HG03558 (cell line): ENCODE measurements around the gene PTH1R.

Experiments
- ATAC-seq: cut with Tn5 transposase; IDR thresholded peaks from one replicate; pipeline ENCODE4 v1.9.1; 2021; ENCODE audit warnings: moderate number of reproducible peaks; ENCODE audit not compliant: unreplicated experiment; ENCODE audit errors: extremely low read depth

The PTH1R gene

DNA sequence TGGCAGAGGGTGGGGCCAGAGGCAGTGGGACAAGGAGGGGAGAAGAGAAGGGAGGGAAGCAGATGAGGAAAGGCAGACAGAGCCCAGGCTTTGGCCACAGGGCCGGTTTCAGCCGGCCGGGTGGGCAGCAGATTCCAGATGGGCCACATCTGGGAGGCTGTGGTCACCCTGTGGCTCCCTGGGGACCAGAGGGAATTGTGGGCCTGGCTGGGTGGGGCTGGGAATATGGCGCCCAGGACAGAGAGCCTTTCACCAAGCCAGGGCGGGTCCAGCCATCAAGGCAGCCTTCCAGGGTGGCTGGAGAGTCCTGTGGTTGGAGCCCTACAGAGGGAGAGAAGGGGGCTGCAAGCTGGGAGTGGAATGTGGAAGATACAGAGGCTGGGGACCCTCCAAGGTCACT, 18.9 kb downstream of the PTH1R start:
- no peak for ATAC-seq

DNA sequence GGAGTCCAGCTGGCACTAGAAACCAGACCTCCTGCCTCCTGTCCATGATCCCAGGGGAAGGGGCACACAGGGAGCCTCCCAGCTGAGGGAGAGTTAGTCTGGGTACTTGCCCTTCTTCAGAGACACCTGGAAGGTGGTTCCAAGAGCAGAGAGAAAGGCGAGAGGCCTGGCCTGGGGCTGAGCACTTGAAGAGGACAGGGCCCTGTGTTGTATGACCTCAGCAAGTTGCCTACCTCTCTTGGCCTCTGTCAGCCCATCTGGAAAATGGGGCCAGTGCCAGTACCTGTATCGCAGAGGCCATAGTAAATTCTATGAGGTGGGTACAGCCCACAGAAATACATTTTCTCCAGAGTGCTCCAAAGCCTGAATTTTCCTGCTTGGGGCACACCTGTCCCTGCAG, 19.5 kb downstream of the PTH1R start:
- ATAC-seq = no peak

DNA sequence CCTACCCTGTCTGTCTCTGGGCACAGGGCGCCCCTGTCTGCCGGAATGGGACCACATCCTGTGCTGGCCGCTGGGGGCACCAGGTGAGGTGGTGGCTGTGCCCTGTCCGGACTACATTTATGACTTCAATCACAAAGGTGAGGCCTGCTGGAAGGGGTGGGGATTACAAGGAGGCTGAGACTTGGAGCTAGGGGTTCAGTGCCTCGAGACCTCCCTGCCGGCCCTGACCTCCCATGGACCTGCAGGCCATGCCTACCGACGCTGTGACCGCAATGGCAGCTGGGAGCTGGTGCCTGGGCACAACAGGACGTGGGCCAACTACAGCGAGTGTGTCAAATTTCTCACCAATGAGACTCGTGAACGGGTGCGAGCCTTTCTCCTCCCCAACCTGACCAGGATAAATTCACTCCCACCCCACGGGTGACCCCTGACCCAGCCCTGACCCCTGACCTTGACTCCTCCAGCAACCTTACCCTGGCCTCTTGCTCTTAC, 20.4 kb downstream of the PTH1R start:
- ATAC-seq = no peak

DNA sequence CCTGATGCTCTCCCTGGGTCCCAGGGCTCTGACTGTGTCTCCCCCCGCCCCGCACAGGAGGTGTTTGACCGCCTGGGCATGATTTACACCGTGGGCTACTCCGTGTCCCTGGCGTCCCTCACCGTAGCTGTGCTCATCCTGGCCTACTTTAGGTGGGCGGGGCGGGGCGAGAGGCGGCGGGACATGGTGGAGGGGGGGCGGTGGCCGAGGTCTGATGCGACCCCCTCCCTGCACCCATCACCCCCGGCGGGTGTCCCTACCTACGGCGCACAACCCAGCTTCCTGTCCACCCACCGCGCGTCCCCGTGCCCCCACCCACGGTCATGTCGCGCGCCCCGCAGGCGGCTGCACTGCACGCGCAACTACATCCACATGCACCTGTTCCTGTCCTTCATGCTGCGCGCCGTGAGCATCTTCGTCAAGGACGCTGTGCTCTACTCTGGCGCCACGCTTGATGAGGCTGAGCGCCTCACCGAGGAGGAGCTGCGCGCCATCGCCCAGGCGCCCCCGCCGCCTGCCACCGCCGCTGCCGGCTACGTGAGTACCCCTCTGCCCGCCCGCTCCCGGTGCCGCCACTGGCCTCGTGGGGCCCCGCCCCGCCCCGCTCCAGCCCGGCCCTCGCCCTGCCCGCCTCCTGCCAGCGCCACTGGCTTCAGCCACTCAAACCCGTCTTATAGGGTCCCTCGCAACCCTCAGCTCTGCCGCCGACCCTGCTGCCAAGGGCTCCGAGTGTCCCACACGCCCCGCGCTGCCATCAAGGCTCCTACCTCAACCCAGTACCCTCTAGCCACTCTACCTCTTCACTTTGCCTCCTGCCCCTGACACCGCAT, 21.0 kb downstream of the PTH1R start:
- ATAC-seq = no peak

DNA sequence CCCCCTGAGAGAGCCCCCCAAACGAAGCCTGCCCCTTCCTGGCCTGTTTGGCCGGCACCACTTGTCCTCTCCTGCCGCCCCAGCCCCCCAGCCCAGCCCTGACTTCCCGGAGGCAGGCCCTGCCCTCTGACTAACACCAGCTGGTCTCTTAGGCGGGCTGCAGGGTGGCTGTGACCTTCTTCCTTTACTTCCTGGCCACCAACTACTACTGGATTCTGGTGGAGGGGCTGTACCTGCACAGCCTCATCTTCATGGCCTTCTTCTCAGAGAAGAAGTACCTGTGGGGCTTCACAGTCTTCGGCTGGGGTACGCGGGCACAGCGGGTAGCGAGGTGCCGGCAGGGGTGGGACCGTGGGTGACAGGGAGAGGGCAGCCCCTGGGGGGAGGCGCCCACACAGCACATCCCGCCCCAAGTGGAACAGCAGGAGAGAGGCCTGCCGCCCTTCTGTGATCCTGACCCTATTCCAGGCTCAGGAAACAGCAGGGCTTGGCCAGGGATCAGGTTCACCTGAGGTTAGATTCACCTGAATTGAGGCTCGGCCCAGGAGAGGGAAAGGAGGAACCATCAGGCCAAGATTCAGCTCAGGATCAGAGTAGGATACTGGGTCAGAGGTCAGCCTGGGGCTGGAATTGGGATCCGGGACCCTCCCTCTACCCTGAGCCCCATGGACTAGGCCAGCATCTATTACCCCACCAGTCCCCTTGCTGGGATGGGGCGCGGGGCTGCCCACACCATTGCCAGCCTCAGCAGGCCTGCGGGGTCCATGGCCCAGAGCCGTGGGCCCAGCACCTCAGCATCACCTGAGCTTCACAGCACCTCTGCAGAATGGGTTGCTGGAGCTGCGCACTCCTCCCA, 21.9 kb downstream of the PTH1R start:
- no peak for ATAC-seq

DNA sequence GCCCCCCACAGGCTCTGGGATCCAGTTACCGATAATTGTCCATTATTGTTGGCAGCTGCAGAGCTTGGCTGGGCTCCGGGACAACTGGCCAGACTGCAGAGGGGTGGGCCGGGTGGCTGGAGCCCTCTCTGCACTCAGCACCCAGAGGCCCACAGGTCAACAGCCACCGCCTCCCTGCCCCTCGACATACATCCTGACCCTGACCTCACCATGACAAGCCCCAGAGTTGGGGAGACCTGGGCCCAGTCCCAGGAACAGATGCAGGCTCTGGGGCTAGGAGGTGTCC, 22.4 kb downstream of the PTH1R start:
- ATAC-seq = no peak

DNA sequence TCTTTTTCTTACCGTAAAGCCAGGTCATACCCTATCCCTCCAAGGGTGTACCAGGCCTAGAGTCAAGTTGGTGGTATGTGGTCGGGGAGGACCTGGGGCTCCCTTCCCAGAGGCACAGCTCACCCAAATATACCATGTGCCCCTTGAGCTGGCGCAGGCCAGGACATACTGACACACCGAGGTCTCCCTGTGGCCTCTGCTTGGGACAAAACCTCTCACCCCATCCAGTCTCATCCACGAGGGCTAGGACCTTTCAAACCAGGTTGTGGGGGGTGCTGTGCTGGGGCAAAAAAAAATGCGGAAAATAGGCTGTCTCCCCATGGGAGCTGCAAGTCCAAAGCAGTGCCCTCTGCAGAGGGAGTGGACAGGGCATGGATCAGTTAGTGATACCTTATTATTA, 22.8 kb downstream of the PTH1R start:
- no peak for ATAC-seq

DNA sequence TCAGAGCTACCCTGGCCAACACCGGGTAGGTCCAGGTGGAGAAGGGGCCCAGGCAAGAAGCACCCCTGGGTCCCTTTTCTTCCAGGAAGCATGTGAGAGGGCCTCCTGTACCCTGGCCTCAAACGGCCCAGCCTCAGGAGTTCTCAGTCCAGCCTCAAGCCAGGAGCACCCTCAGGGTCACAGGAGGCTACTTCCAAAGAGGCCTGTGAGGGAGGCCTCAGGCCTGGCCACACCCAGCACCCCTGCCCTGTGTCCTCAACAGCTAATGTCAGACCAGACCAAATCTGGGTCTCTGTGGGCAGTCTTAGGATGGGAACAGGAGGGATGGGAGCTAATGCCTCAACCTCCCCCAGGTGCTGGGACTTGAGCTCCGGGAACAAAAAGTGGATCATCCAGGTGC, 23.5 kb downstream of the PTH1R start:
- ATAC-seq = no peak

DNA sequence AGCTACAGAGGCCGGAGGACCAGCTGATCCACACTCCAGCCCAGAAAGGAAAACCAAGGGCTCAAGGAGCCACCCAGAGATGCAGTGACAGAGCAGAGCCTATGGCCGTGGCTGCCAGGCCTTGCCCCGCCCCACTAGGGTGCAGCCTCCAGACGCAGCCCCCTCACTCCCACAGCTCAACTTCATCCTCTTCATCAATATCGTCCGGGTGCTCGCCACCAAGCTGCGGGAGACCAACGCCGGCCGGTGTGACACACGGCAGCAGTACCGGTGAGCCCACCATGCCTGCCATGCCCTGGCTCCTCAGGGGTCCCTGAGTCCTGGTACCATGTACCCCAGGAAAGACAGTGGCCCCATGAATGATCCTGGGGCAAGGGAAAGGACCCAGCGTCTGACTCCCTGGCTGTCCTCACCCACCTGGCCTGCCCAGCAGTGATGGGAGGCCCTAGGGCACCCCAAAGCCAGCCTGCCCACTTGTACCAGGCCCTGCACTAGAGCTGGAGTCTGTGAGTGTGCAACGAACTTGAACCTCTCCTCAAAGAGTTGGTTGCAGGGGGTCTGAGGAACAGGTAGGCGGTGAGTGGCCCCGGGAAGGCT, 24.2 kb downstream of the PTH1R start:
- ATAC-seq = no peak

DNA sequence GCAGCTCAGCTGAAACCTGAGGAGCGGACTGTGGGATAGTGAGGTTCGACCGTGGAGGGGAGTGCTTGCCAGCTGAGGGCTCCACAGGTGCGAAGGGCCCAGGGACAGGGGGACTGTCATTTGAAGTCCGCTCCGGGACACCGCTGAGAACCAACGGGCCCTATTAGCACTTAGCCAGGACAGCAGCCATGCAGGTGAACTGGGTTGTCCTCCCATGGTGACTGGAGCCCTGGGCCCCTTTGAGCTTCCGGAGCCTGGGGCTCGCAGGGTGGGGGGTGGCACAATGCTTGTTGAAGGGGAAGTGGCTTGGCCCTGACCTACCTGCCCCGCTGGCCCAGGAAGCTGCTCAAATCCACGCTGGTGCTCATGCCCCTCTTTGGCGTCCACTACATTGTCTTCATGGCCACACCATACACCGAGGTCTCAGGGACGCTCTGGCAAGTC, 24.7 kb downstream of the PTH1R start:
- ATAC-seq = no peak

DNA sequence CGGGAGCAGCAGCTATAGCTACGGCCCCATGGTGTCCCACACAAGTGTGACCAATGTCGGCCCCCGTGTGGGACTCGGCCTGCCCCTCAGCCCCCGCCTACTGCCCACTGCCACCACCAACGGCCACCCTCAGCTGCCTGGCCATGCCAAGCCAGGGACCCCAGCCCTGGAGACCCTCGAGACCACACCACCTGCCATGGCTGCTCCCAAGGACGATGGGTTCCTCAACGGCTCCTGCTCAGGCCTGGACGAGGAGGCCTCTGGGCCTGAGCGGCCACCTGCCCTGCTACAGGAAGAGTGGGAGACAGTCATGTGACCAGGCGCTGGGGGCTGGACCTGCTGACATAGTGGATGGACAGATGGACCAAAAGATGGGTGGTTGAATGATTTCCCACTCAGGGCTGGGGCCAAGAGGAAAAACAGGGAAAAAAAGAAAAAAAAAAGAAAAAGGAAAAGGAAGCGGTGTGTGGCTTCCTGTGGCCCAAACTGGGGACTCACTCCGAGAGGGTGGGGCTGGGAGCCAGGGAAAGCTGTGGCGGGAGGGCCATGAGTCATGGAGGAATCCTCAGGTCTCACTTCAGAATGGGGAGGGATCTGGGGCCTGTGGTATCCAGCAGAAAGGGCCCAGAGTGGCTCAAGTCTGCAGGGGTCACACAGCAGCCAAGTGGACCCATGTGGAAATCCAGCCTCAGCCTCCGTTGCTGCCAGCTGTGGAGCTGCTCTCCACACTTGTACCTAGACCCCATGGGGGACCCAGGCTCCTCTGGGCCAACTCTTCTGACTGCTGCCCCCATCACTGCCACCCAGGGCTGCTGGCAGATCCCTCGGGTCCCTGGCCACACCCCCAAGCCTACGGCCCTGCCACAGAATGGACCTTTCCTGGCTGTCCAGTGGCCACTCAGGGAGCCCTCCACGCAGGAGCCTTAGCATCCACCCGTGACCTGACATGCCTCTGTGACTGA, 26.1 kb downstream of the PTH1R start:
- no peak for ATAC-seq

DNA sequence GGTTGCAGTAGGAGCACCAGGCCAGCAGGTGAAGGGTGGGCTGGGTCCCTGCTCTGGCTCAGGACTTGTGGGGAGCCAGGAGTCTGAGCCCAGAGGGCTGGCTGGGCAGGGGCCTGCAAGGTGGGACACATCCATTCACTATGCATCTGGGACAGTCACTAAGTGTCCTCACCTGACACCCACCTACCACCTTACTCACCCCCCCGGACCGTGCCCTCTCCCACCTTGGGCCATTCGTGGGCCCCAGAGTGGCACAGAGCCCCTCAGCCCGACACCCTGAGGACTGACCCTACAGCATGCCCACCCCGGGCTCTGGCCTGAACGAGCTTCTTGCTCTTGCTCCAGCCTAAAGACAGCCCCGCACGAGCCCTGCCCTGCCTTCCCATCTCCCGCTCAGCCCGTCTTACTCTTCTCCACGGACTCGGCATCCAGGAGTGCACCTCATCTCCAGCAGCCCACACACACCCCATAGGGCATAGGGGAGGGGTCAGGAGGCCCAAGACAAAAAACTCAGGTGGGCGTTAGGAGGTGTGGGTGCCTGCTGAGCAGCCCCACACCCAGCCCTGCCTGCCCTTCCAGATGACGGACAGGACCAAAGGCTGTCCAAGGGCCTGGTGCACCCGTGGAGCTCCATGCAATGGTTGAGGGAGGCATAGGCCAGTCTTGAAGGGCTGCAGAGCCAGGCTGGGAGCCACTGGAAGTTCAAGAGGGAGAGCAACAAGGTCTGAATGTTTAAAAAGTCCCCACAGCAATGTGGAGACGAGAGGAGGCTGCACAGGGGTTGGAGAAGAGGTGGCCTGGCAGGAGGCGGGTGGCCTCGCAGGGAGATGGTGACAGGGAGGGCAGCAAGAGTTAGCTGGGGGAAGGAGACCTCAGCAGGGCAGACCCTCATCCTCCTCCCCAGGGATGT, 27.0 kb downstream of the PTH1R start:
- ATAC-seq = no peak

DNA sequence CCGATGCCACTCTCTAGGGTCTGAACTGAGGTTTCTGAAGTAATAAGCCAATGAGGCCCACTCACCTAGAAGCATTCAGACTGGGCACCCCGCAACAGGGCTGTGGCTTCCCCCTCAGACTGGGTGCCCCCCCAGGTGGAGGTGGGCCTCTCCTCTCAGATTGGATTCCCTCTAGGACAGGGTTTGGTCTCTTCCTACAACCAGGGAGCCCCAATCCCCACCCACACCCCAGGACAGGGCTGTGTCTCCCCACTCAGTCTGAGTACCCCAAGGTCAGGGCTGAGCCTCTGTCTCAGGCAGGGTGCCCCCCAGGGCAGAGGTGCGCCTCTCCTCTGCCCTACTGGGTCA, 27.7 kb downstream of the PTH1R start:
- no peak for ATAC-seq

DNA sequence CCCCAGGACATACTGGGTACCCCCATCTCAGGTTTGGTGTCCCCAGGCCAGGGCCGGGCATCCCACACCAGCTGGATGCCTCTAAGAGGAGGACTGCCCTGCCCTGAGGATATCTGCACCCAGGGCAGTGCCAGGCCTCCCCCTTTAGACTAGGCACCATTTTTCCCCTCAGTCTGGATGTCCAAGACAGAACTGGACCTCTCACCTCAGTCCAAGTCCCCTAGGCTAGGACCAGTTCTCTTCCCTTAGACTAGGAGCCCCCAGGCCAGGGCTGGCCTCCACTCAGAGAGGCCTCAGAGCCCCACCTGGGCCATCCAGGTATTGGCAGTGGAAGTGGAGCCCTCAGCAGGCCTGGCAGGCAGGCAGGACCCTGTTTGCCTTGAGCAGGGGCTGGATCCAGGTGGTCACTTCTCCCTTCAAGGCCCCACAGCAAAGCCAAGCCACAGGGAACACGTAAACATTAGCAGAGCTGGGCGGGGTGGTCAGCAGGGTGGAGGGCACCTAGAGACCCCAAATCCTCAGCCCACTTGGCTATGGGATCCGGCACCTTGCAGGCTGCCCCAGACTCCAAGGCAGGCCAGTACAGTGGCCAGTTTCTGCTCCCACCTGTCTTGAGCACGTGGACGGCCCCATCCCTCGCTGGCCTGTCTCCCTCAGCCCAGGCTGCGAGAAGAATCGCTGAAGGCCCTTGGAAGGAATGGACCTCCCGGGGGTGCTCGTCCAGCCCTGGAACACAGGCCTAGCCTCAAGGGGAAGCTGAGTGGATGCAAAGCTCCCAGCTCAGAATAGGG, 28.3 kb downstream of the PTH1R start:
- ATAC-seq = no peak

DNA sequence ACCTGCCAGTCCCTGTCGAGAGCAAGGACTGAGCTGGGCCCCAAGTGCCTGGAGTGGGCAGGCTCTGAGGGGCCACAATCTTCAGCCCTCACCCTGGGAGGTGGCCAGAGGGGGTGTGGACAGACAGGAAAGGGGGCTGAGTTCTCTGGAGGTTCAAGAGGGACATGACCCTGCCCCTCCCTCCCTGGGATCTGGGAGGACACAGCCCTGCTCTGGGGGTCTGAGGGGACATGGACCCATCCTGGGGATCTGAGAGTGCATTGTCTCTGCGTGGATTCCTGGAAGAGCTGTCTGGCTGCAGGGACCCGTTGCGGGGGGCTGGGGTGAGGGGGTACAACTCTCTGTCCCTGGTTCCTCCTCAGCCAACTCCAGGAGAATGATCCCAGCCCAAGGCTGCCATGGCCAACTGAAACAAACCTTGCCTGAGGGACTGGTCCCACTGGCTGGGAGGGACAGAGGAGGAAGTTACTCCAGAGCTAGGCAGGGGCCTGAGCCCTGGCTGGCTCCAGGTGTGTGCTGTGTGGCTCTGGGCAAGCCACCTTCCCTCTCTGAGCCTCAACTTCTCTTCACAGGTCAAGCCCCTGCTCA, 29.0 kb downstream of the PTH1R start:
- ATAC-seq = no peak

DNA sequence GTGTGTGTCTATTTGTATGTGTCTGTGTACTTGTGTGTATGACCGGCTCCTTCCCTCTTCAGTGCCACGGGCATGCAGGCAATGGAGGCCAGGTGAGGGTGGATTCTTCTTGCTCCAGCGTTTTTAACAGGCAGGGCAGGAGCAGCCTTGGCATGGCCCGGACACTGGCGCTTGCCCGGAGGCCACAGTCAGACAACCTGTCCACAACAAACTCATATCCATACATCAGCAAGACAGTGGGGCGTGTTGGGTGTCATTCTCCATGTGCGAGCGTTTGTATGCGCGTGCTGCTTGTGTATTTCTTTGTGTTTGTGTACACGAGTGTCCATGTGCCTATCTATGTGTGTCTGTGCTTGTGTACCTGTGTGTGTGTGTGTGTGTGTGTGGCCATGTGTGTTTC, 29.8 kb downstream of the PTH1R start:
- no peak for ATAC-seq

DNA sequence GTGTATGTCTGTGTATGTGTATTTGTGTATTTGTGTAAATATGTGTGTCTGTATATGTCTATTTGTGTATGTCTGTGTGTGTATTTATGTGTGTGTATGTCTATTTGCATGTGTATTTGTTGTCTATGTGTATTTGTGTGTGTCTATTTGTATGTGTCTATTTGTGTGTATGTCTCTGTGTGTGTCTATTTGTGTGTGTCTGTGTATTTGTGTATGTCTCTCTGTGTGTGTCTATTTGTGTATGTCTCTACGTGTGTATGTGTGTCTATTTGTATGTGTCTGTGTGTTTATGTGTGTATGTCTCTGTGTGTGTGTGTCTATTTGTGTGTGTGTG, 30.4 kb downstream of the PTH1R start:
- ATAC-seq = no peak

DNA sequence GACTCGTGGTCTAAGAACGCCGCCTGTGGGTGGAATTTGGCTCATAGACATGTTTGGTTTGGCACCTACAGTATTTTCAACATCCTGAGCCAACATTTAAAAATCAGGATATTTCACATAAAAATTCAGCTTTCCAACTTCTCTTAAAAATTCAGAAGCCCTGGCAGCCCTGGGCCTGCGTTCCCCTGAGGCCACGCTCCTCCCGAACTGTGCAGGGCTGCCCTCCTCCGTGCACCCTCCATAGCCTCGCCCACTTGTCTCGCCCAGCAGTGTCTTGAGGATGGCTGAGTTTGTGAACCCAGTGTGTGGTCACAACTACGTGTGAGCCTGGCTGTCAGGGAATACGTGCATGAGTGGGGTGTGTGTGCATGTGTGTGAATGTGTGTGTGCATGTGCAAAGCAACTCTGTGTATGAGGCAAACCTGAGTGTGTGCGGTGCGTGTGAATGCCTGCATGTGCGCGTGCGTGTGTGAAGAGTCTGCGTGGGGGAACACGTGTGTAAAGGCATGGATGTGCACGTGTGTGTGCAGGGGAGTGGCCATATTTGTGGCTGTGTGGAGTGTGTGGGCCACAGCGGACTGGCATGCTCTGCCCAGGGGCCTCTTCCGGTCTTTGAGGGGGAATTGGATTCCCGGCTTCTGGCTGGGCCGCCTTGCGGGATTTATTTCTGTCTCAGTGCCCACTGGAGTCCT, 30.9 kb downstream of the PTH1R start:
- ATAC-seq = no peak
